Measurements from ENCODE around the gene GALNT7. TPM values are rescaled to one million over a fixed set of nuclear protein-coding genes. Genes with fewer than 3 reads are reported as not detected.
A peak's percentile ranks its signal among the peaks of the same experiment; 100 is the strongest.

The GALNT7 gene
- total and polyA plus RNA-seq, 9 donors, result 9.0 to 23.7 (median 17.6) TPM

DNA sequence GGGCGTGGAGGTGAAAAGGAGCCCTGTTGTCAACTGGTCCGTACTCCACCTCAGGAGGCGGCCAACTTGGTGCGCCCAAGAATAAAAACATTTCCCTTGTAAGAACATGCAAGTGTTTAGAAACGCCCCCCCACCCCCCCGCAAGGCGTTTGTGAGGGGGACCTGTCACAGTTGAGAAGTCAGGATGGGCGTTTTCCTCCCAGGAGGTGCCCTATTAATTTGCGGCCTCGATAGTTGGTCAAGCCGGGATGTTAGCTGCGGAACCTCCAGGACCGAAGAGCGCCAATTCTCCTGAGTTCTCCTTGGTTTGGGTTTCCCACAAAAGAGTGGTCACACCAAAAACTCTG lies 201.5 kb downstream of the GALNT7 start:
- WGBS, 3 donors, result 0 to 1% (median 0%) methylated on average over 14 of the region's 14 CpGs
- Histone ChIP-seq H3K27me3 (no peaks in the 10 kb centered on the region), H3K36me3 (no peaks in the 10 kb centered on the region), H3K4me3 (peak overlapping the region; percentile 67), H3K4me1 (ENCODE audit: insufficient read depth) (peaks cover 6% of the 10 kb centered on the region), H3K9me3 (no peaks in the 10 kb centered on the region), H3K27ac (peak overlapping the region; percentile 76 to 92)
- peak; percentile 62 to 77 (median 73) for DNase-seq
- TF ChIP-seq EP300 (IDR thresholded peaks at IDR 0.05), result no peak
- TF ChIP-seq, protein P1, sequence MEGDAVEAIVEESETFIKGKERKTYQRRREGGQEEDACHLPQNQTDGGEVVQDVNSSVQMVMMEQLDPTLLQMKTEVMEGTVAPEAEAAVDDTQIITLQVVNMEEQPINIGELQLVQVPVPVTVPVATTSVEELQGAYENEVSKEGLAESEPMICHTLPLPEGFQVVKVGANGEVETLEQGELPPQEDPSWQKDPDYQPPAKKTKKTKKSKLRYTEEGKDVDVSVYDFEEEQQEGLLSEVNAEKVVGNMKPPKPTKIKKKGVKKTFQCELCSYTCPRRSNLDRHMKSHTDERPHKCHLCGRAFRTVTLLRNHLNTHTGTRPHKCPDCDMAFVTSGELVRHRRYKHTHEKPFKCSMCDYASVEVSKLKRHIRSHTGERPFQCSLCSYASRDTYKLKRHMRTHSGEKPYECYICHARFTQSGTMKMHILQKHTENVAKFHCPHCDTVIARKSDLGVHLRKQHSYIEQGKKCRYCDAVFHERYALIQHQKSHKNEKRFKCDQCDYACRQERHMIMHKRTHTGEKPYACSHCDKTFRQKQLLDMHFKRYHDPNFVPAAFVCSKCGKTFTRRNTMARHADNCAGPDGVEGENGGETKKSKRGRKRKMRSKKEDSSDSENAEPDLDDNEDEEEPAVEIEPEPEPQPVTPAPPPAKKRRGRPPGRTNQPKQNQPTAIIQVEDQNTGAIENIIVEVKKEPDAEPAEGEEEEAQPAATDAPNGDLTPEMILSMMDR (IDR thresholded peaks at IDR 0.05), result no peak
- no peak for TF ChIP-seq POLR2A (IDR thresholded peaks at IDR 0.05)
- intact Hi-C loops (cut with DNase I), result loop anchor here in 2 of 4 donors (2.0 to 5.0 kb wide), 2 partner anchors 35 to 38 kb away; partner anchors contain the start of gene HMGB2 (in 2 of the 2)

DNA sequence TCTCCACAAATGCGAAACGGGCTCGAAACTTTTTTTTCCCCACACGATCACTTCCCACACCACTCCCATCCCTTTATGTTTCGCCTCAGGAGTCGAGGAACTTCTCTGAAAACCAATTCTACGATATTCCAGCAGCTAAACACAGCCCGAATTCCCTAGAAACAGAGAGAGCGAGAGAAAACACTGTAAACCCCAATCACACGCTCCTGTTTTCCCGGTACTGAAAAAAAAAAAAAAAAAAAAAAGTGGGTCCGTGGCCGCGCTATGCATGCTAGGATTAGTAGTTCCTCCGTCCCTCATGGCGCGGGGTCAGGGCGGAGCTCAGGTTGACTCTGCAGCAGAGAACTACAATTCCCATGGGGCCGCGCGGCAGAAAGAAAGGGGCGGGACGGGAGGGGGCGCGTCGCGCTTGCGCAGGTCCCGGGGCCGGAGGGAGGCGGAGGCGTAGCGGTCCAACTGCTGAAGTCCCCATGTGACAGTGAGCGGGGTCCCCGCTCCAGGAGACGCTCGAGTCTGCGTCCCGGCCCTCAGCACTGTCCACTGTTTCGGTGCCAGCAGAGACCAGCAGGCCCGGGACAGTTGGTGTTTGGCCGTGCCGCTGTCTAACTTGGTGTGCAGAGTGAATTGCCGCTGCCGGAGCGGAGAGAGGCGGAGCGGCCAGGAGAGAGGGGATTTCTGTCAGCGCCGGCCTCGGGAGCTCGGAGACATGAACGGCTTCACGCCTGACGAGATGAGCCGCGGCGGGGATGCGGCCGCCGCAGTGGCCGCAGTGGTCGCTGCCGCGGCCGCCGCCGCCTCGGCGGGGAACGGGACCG lies 202.1 kb downstream of the GALNT7 start, which contains the start of gene SAP30:
TSS of gene SAP30 (plus strand) at position 478 of the 815 bp plus-strand sequence. CDS start at position 707, 229 bp downstream.
- Histone ChIP-seq H3K36me3 (no peaks in the 10 kb centered on the region), H3K27me3 (no peaks in the 10 kb centered on the region), H3K27ac (peak within 1 kb of the TSS; percentile 76 to 92), H3K4me1 (ENCODE audit: insufficient read depth) (peaks cover 6% of the 10 kb centered on the region), H3K4me3 (peak within 1 kb of the TSS; percentile 67), H3K9me3 (no peaks in the 10 kb centered on the region)
- peak; percentile 93 for TF ChIP-seq POLR2A (IDR thresholded peaks at IDR 0.05)
- no peak for TF ChIP-seq EP300 (IDR thresholded peaks at IDR 0.05)
- DNase-seq, result peak; percentile 98 to 100 (median 99)
- intact Hi-C loops (cut with DNase I), result loop anchor here in 2 of 4 donors (2.0 to 5.0 kb wide), 2 partner anchors 36 to 38 kb away; partner anchors contain the start of gene HMGB2 (in 2 of the 2)
- 1% methylated on average over 54 to 72 of the region's 72 CpGs for WGBS, 3 donors

DNA sequence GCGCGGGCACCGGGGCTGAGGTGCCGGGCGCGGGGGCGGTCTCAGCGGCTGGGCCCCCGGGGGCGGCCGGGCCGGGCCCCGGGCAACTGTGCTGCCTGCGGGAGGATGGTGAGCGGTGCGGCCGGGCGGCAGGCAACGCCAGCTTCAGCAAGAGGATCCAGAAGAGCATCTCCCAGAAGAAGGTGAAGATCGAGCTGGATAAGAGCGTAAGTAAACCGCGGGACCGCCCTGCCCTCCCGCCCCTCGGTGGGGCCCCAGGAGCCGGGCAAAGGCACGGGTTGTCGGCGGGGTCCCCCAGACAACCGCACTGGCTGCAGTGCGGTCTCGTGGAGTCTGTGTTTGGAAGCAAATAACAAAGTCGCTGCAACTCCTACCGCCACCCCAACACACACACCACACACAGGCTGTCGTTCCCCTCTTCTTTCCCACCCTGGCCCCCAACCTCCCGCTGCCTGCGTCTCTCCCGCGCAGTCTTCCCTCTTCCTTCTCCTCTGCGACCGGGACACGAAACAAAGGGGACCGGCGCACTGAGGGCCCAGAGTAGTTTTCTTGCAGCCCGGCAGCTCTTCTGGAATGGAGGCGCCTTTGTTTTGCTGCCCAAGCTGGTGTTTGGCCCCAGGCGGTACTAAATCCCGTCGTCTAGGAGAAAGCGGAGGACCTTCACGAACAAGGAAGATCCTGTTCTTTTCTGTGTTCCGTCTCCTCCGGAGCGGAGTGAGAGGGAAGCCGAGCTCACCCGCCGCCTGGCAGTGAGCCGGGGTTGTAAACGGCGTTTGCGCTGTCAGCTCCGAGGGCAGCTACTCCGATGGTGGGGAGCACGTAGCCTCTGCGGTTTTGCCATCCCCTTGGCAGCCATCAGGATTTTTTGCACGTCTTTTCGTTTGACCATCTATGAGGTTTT lies 202.9 kb downstream of the GALNT7 start:
- intact Hi-C loops (cut with DNase I), result loop anchor here in 2 of 4 donors (2.0 to 5.0 kb wide), 2 partner anchors 37 to 39 kb away; partner anchors contain the start of gene HMGB2 (in 2 of the 2)
- peak overlapping the region; percentile 67 for H3K4me3 ChIP-seq

More for the DNA sequence above, 202.9 kb downstream of the GALNT7 start:
- TF ChIP-seq, protein P1 (IDR thresholded peaks at IDR 0.05), result no peak
- TF ChIP-seq POLR2A (IDR thresholded peaks at IDR 0.05) (no peak), EP300 (IDR thresholded peaks at IDR 0.05) (no peak)
- Histone ChIP-seq H3K36me3 (no peaks in the 10 kb centered on the region), H3K4me1 (ENCODE audit: insufficient read depth) (peaks cover 6% of the 10 kb centered on the region), H3K27ac (peak overlapping the region; percentile 75 to 85), H3K9me3 (no peaks in the 10 kb centered on the region), H3K27me3 (no peaks in the 10 kb centered on the region)
- 0 to 1% (median 1%) methylated on average over 65 to 68 of the region's 68 CpGs for WGBS, 3 donors
- DNase-seq, result peak; percentile 64 to 83 (median 76)

MicroRNAs within 50 kb of the gene (microRNA counts, 767-probe panel; counts per million panel counts)
- microRNA hsa-miR-548t-5p, result 530 counts per million, percentile 78 among the panel's probes with 10 or more counts

Small RNA genes within 50 kb of the gene (microRNA-seq; reads per million reads assigned to microRNA genes)
- 0 to 0.63 (median 0.36) reads per million in 3 donors for gene MIR548T

Small RNA genes within 50 kb of the gene (small RNA-seq; reads per million reads assigned to genes)
- not detected for gene MIR548T
- not detected for gene RN7SL253P

Other genes starting within 250 kb of the GALNT7 start
- 100 to 1,000 TPM in 1 of 7 donors, 10 to 100 TPM in 6; 47.2 to 131 (median 63.5) TPM for gene HMGB2, start 165.5 kb downstream of the GALNT7 start, total RNA-seq
- gene HMGB2, start 165.5 kb downstream of the GALNT7 start, polyA plus RNA-seq, result 100 to 1,000 TPM in 1 of 2 donors, 10 to 100 TPM in 1; 94.7 to 157 TPM
- gene SAP30, start 202.1 kb downstream of the GALNT7 start, total RNA-seq, result 10 to 100 TPM; 14.8 to 32.3 (median 17.1) TPM
- gene SAP30, start 202.1 kb downstream of the GALNT7 start, polyA plus RNA-seq, result 10 to 100 TPM; 10.7 to 14.0 TPM
- gene SCRG1, start 230.3 kb downstream of the GALNT7 start, total RNA-seq, result 1 to 10 TPM in 1 of 7 donors, under 1 TPM in 5, not detected in 1; 0.13 to 3.0 (median 0.34) TPM
- 1 to 10 TPM in 1 of 2 donors, under 1 TPM in 1; 0.08 to 2.5 TPM for gene SCRG1, start 230.3 kb downstream of the GALNT7 start, polyA plus RNA-seq

Measured in ovary (tissue), 9 donors.